Progenitor cell of endocrine pancreas (in vitro differentiated cells): ENCODE data around the gene OSR1. TPM values are rescaled to one million over a fixed set of nuclear protein-coding genes. Genes with fewer than 3 reads are reported as not detected.
A peak's percentile ranks its signal among the peaks of the same experiment; 100 is the strongest.
"Not testable (repeated sequence)": the region's sequence is repeated elsewhere in the genome, so short reads cannot be mapped to it uniquely, and the experiment has no call there.

ENCODE experiments used
- DNase-seq: peaks from one replicate; pipeline ENCODE4 v3.0.0; 2021; ENCODE audit warnings: low spot score; ENCODE audit not compliant: unreplicated experiment
- H3K27ac Mint-ChIP-seq: 2 replicates; pipeline ENCODE4 v1.8.0; 2021; ENCODE audit warnings: mild to moderate bottlenecking, moderate library complexity, mixed read lengths
- H3K27me3 Mint-ChIP-seq: 2 replicates; pipeline ENCODE4 v1.8.0; 2021; ENCODE audit warnings: mixed read lengths
- H3K36me3 Mint-ChIP-seq: 2 replicates; pipeline ENCODE4 v1.8.0; 2022; ENCODE audit warnings: mixed read lengths; ENCODE audit not compliant: insufficient read depth
- H3K4me1 Mint-ChIP-seq: 2 replicates; pipeline ENCODE4 v1.8.0; 2021; ENCODE audit warnings: low read depth, mixed read lengths
- H3K4me3 Mint-ChIP-seq: 2 replicates; pipeline ENCODE4 v1.8.0; 2021; ENCODE audit warnings: low read depth, mild to moderate bottlenecking, moderate library complexity, mixed read lengths
- H3K9me3 Mint-ChIP-seq: 2 replicates; pipeline ENCODE4 v1.8.0; 2021; ENCODE audit warnings: low read depth, mixed read lengths
- long read RNA-seq: library from polyadenylated mRNA; unstranded; transcript quantifications from one replicate; pipeline ENCODE4 v2.0.0, GENCODE V29; 2020
- total RNA-seq: library from RNA; stranded (reverse); gene quantifications from 2 replicates; pipeline ENCODE4 v1.2.1, GENCODE V29; 2021
- TF ChIP-seq, protein P1 (sequence below): fragments of 200-600 bp; sonication (generic); IDR thresholded peaks from one replicate; pipeline ENCODE4 v1.5.0; 2021; ENCODE audit warnings: antibody characterized with exemption, mild to moderate bottlenecking; ENCODE audit not compliant: unreplicated experiment

The OSR1 gene
- 10.3 and 10.7 TPM in 2 replicates for total RNA-seq
- long read RNA-seq, partial matches to known transcripts: 0 of 2 reads
- long read RNA-seq, other reads (novel, unspliced or antisense): 0 of 2 reads

DNA sequence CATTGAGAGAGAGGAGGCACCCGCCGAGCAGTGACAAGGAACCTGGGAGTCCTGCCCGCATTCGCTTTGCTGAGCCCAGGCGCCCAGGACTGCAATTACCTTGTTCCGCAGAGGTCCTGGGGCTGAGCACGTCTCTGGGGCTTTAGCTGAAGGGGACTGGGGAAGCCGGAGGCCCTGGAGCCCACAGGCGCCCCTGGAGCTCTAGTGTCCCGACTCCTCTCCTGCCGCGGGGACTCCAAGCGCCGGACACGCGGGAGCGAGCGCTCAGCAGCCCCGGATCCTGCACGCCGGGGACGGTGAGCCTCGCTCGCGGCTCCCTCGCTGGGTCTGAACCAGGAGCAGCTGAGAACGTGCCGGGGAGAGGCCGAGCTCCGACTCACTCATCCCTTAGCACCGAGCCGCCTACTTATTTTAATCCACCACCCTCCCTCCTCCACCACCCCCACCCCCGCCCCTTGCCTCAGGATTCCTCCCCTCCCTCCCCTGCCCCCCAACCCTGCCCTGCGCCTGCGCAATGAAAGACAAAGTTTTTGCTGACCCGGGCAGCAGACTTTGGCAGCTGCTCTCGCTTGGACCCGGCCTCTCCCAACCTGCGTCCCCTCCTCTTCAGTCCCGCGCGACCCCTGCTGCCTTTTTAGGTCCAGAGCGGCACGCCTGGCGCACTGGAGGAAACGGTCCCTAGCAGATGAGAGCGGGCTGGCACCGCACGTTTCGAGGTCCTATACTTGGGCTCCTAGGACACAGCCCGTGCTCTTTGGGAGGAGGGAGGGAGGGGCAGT is at the start of gene OSR1:
Gene OSR1 (minus strand): TSS at position 382 of the 779 bp plus-strand sequence. CDS start 4,818 bp downstream, outside the sequence.
- TF ChIP-seq, protein P1, sequence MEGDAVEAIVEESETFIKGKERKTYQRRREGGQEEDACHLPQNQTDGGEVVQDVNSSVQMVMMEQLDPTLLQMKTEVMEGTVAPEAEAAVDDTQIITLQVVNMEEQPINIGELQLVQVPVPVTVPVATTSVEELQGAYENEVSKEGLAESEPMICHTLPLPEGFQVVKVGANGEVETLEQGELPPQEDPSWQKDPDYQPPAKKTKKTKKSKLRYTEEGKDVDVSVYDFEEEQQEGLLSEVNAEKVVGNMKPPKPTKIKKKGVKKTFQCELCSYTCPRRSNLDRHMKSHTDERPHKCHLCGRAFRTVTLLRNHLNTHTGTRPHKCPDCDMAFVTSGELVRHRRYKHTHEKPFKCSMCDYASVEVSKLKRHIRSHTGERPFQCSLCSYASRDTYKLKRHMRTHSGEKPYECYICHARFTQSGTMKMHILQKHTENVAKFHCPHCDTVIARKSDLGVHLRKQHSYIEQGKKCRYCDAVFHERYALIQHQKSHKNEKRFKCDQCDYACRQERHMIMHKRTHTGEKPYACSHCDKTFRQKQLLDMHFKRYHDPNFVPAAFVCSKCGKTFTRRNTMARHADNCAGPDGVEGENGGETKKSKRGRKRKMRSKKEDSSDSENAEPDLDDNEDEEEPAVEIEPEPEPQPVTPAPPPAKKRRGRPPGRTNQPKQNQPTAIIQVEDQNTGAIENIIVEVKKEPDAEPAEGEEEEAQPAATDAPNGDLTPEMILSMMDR: peak; percentile 20
- peak; percentile 52 for DNase-seq
- peak within 1 kb of the TSS; percentile 85 for H3K4me3 Mint-ChIP-seq
- H3K27ac Mint-ChIP-seq: peak within 1 kb of the TSS; percentile 79
- H3K36me3 Mint-ChIP-seq: peaks cover 5% of the 10 kb centered on the region
- H3K27me3 Mint-ChIP-seq: peaks cover 77% of the 10 kb centered on the region
- no peaks in the 10 kb centered on the region for H3K9me3 Mint-ChIP-seq
- peaks cover 30% of the 10 kb centered on the region for H3K4me1 Mint-ChIP-seq

DNA sequence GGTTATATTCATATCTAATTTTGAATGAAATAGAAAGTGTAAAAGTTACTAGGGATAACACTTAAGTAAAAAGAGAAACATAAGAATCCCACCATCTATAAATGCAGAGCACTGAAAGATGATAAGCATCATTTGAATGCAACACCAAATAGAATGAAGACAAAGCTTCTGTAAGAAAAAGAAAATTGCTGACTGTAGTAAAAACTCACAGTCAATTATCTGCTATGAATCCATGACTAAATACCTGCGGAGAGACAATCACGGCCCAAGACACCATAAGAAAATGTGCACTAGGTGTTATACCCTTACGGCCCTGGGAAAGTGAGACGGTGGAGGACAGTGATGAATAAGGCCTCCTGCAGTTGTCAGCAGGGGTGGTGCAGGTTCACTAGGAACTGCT is 45.4 kb upstream of the OSR1 start:
- TF ChIP-seq, protein P1: no peak
- Mint-ChIP-seq H3K27me3 (no peaks in the 10 kb centered on the region), H3K9me3 (peaks cover 5% of the 10 kb centered on the region), H3K4me3 (no peak overlapping the region), H3K4me1 (peaks cover 5% of the 10 kb centered on the region), H3K27ac (no peak overlapping the region), H3K36me3 (no peaks in the 10 kb centered on the region)
- DNase-seq: no peak

DNA sequence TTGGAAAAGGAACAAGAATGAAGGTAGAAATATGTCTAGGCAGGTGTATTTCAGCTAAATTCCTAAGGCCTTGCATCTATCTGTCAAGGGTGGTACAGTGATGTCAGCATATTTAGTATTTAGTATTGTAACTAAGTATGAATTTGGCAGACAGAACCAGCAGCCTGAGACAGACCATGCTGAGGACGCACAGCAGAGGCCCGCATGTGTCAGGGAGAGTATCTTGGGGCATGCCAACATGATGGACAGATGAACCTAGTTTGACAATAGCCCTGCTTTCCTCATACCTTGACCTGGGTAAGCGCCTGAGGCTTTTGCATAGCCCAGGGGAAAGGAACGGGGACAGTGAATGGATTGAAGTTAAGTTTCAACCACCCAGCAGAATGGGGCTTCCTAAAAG is 33.8 kb upstream of the OSR1 start:
- Mint-ChIP-seq H3K27ac (no peak overlapping the region), H3K27me3 (no peaks in the 10 kb centered on the region), H3K9me3 (peaks cover 3% of the 10 kb centered on the region), H3K4me1 (no peaks in the 10 kb centered on the region), H3K36me3 (no peaks in the 10 kb centered on the region), H3K4me3 (no peak overlapping the region)
- TF ChIP-seq, protein P1: no peak
- DNase-seq: no peak

DNA sequence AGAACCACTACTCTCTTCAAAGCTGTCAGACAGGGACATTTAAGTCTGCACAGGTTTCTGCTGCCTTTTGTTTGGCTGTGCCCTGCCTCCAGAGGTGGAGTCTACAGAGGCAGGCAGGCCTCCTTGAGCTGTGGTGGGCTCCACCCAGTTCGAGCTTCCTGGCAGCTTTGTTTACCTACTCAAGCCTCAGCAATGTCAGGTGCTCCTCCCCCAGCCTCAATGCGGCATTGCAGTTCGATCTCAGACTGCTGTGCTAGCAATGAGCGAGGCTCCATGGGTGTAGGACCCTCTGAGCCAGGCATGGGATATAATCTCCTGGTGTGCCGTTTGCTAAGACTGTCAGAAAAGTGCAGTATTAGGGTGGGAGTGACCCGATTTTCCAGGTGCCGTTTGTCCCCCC is 31.0 kb upstream of the OSR1 start:
- not testable (repeated sequence) for H3K4me1 Mint-ChIP-seq, H3K36me3 Mint-ChIP-seq, H3K27ac Mint-ChIP-seq, H3K9me3 Mint-ChIP-seq, H3K4me3 Mint-ChIP-seq, H3K27me3 Mint-ChIP-seq, DNase-seq

DNA sequence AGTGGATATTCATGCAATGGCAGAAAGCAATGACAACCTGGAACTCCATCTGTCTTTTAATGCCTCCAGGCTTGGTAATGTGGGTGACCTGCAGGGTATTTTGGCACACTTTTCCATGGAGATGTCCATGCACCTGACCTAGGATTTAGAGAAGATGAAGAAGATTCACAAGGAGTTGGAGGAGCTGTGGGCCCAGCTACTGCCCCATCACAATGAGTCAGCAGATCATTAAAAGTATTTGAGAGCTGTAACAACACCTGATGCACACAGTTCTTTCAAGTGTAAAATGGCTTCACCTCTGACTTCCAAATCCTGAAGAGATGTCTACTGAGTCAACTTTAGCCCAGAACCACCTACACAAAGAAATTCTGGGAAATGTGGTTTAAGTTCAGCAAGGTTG is 22.1 kb upstream of the OSR1 start:
- H3K27ac Mint-ChIP-seq: no peak overlapping the region
- no peaks in the 10 kb centered on the region for H3K27me3 Mint-ChIP-seq
- no peaks in the 10 kb centered on the region for H3K36me3 Mint-ChIP-seq
- no peak overlapping the region for H3K4me3 Mint-ChIP-seq
- TF ChIP-seq, protein P1: no peak
- no peak for DNase-seq
- no peaks in the 10 kb centered on the region for H3K9me3 Mint-ChIP-seq
- H3K4me1 Mint-ChIP-seq: peaks cover 2% of the 10 kb centered on the region

DNA sequence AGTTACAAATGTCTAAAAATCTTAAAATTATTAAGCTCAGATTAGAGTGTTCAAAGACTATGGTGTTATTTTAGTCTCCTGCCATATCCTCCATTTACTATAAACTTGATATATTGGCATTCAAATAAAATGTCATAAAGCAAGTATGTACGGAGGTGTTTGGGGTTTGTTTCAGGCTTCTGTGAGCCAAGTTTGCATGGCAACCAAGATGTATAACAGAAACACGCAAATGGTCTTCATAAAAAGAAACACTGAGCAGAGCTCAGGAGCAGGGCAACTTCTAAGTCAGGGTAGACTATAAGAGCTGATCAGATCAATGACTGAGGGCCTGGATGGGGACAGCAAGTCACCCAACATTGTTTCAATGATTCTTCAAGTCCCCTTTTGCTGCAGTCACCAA is 20.5 kb upstream of the OSR1 start:
- Mint-ChIP-seq H3K27me3 (no peaks in the 10 kb centered on the region), H3K4me3 (no peak overlapping the region), H3K27ac (no peak overlapping the region), H3K9me3 (no peaks in the 10 kb centered on the region), H3K36me3 (no peaks in the 10 kb centered on the region), H3K4me1 (peaks cover 2% of the 10 kb centered on the region)
- no peak for DNase-seq
- TF ChIP-seq, protein P1: no peak
